GM23338 (cell line): ENCODE results near the gene SLF2. TPM values are rescaled to one million over a fixed set of nuclear protein-coding genes. Genes with fewer than 3 reads are reported as not detected.

Source experiments
- ATAC-seq: fragments of 200-7000 bp; cut with Tn5 transposase; 3 replicates; pipeline ENCODE4 v1.9.1; 2020
- DNase-seq: peaks from one replicate; pipeline ENCODE4 v3.0.0-alpha.2; 2015; ENCODE audit warnings: low spot score
- H2AFZ ChIP-seq: fragments of 200-600 bp; sonication (generic); 2 replicates; pipeline ENCODE4 v1.8.0; 2016; ENCODE audit warnings: antibody characterized with exemption, mild to moderate bottlenecking, moderate library complexity
- H3F3A ChIP-seq: fragments of 200-600 bp; sonication (generic); replicated peaks from 2 replicates; pipeline ENCODE4 v1.8.0; 2017; ENCODE audit warnings: antibody characterized with exemption, mixed run types, low read depth
- H3K27ac ChIP-seq: fragments of 200-600 bp; sonication (generic); 2 replicates; pipeline ENCODE4 v1.6.1; 2016; ENCODE audit warnings: low read depth
- H3K27me3 ChIP-seq: fragments of 200-600 bp; sonication (generic); 2 replicates; pipeline ENCODE4 v1.8.0; 2016; ENCODE audit warnings: mild to moderate bottlenecking, mixed run types, moderate library complexity; ENCODE audit not compliant: insufficient read depth
- H3K36me3 ChIP-seq: fragments of 200-600 bp; sonication (generic); 2 replicates; pipeline ENCODE4 v1.8.0; 2016; ENCODE audit warnings: mild to moderate bottlenecking; ENCODE audit not compliant: insufficient read depth
- H3K4me1 ChIP-seq: fragments of 200-600 bp; sonication (generic); 2 replicates; pipeline ENCODE4 v1.8.0; 2016; ENCODE audit warnings: mild to moderate bottlenecking, moderate library complexity; ENCODE audit not compliant: insufficient read depth
- H3K4me2 ChIP-seq: fragments of 200-600 bp; sonication (generic); 2 replicates; pipeline ENCODE4 v1.7.1; 2017; ENCODE audit warnings: mixed run types
- H3K4me3 ChIP-seq: fragments of 200-600 bp; sonication (generic); 2 replicates; pipeline ENCODE4 v1.6.1; 2016; ENCODE audit warnings: mixed run types
- H3K79me2 ChIP-seq: fragments of 200-600 bp; sonication (generic); replicated peaks from 2 replicates; pipeline ENCODE4 v1.8.0; 2017; ENCODE audit warnings: mild to moderate bottlenecking; ENCODE audit not compliant: insufficient read depth
- H3K9me2 ChIP-seq: fragments of 200-600 bp; sonication (generic); 2 replicates; pipeline ENCODE4 v1.8.0; 2017; ENCODE audit not compliant: insufficient read depth
- H4K20me1 ChIP-seq: fragments of 200-600 bp; sonication (generic); replicated peaks from 2 replicates; pipeline ENCODE4 v1.8.0; 2017; ENCODE audit warnings: mild to moderate bottlenecking; ENCODE audit not compliant: insufficient read depth
- H3K27ac Mint-ChIP-seq: 2 replicates; pipeline ENCODE4 v1.8.0; 2020; ENCODE audit warnings: inconsistent platforms, mild to moderate bottlenecking, moderate library complexity, mixed read lengths
- H3K27me3 Mint-ChIP-seq: 3 replicates; pipeline ENCODE4 v1.8.0; 2022; ENCODE audit warnings: low read depth, mild to moderate bottlenecking, moderate library complexity, mixed read lengths, inconsistent platforms; ENCODE audit not compliant: insufficient read depth, poor library complexity
- H3K36me3 Mint-ChIP-seq: 3 replicates; pipeline ENCODE4 v1.8.0; 2021; ENCODE audit warnings: low read depth, mild to moderate bottlenecking, inconsistent platforms, moderate library complexity, mixed read lengths
- H3K4me1 Mint-ChIP-seq: 3 replicates; pipeline ENCODE4 v1.8.0; 2020; ENCODE audit warnings: mild to moderate bottlenecking, inconsistent platforms, mixed read lengths
- H3K4me3 Mint-ChIP-seq: 3 replicates; pipeline ENCODE4 v1.8.0; 2021; ENCODE audit warnings: moderate library complexity, mild to moderate bottlenecking, inconsistent platforms, mixed read lengths
- H3K9me3 Mint-ChIP-seq: 3 replicates; pipeline ENCODE4 v1.8.0; 2020; ENCODE audit warnings: moderate library complexity, mild to moderate bottlenecking, inconsistent platforms, mixed read lengths
- CREB1 ChIP-seq: fragments of 250-450 bp; sonication (Bioruptor Pico); IDR thresholded peaks from 2 replicates; pipeline ENCODE4 v1.5.0; 2020; ENCODE audit warnings: low read depth, mild to moderate bottlenecking, moderate library complexity
- CTCF ChIP-seq, 2 experiments: fragments of 200-600 bp in 1 of 2; sonication (generic) in 1 of 2; conservative IDR thresholded peaks; 2 replicates each; pipeline versions ENCODE4 v1.5.1 to v1.6.1; 2016 to 2017; ENCODE audit warnings: antibody characterized with exemption in 2 of 2, low read depth in 2 of 2, mild to moderate bottlenecking in 2 of 2, moderate library complexity in 1 of 2
- NANOG ChIP-seq: IDR thresholded peaks from 2 replicates; pipeline ENCODE4 v1.6.1; 2016; ENCODE audit warnings: antibody characterized with exemption, borderline replicate concordance
- POLR2AphosphoS5 ChIP-seq: IDR thresholded peaks from 2 replicates; pipeline ENCODE4 v1.6.1; 2016; ENCODE audit warnings: antibody characterized with exemption, low read depth
- REST ChIP-seq: IDR thresholded peaks from one replicate; pipeline ENCODE4 v1.6.1; 2018; ENCODE audit warnings: antibody characterized with exemption; ENCODE audit not compliant: unreplicated experiment
- STAT1 ChIP-seq: IDR thresholded peaks from one replicate; pipeline ENCODE4 v1.6.1; 2016; ENCODE audit warnings: antibody characterized with exemption; ENCODE audit not compliant: unreplicated experiment
- ZNF114 ChIP-seq: fragments of 250-450 bp; sonication (Bioruptor Pico); IDR thresholded peaks from 2 replicates; pipeline ENCODE4 v1.5.0; 2020; ENCODE audit warnings: mild to moderate bottlenecking, moderate library complexity
- ZNF462 ChIP-seq: fragments of 250-450 bp; sonication (Bioruptor Pico); IDR thresholded peaks from 2 replicates; pipeline ENCODE4 v1.5.0; 2020; ENCODE audit warnings: mild to moderate bottlenecking, moderate library complexity
- polyA plus RNA-seq: library from polyadenylated mRNA; unstranded; fragments of >200 nt; fragmentation: Nextera tagmentation; extraction: Ambion mirVana; gene quantifications from 2 replicates; pipeline ENCODE4 v1.2.1, GENCODE V29; 2016
- total RNA-seq: library from RNA; depleted of rRNA; stranded (reverse); fragments of >200 nt; shearing (Covaris generic); gene quantifications from 2 replicates; pipeline ENCODE4 v1.2.3, GENCODE V29; 2014

The SLF2 gene
- total and polyA plus RNA-seq, 2 experiments from 2014 or later = 13.6 to 22.1 TPM

- TF ChIP-seq ZNF462 (CRISPR knock-in tag) = no peak
- no peak for TF ChIP-seq CREB1 (CRISPR knock-in tag)
- TF ChIP-seq NANOG = no peak
- TF ChIP-seq REST = no peak
- no peak for TF ChIP-seq POLR2AphosphoS5
These were observed 15.3 kb downstream of the SLF2 start (continued) for GRCh38 chr10:100928039-100928438.

- peaks cover 33% of the 10 kb centered on the region for H3K36me3 ChIP-seq
- no peak overlapping the region for H3K4me2 ChIP-seq
- Mint-ChIP-seq H3K36me3 (peaks cover 49% of the 10 kb centered on the region), H3K27me3 (no peaks in the 10 kb centered on the region), H3K4me3 (no peak overlapping the region), H3K4me1 (peaks cover 5% of the 10 kb centered on the region; the same call in 2 of the 3 replicates), H3K9me3 (no peaks in the 10 kb centered on the region), H3K27ac (no peak overlapping the region)
- ATAC-seq = no peak
- DNase-seq = peak; percentile 26
- no peaks in the 10 kb centered on the region for H3K79me2 ChIP-seq
- H3F3A ChIP-seq = no peaks in the 10 kb centered on the region
- H3K4me3 ChIP-seq = no peak overlapping the region
- H3K4me1 ChIP-seq = no peaks in the 10 kb centered on the region
- H3K9me2 ChIP-seq = no peaks in the 10 kb centered on the region
- TF ChIP-seq CTCF (conservative IDR thresholded peaks at IDR 0.05; ENCODE audit: low read depth in 2 of 2) (no peak), NANOG (no peak), REST (no peak), ZNF114 (CRISPR knock-in tag) (no peak), STAT1 (no peak)
- H3K27ac ChIP-seq = no peak overlapping the region
- 0 out of 2 replicates have a peak, but pooled peaks cover 3% of the 10 kb centered on the region for H4K20me1 ChIP-seq
- H3K27me3 ChIP-seq = no peaks in the 10 kb centered on the region
- no peak overlapping the region for H2AFZ ChIP-seq
These were observed 17.6 kb downstream of the SLF2 start for GRCh38 chr10:100930368-100930767.
